C4-2B (cell line): ENCODE data around the gene LAD1.

Experiments
- H3K27ac ChIP-seq: fragments of 450-650 bp; 2 replicates; pipeline ENCODE4 v1.5.1; 2017
- ZFX ChIP-seq: fragments of 450-650 bp; IDR thresholded peaks from 2 replicates; pipeline ENCODE4 v1.6.1; 2017
- TF ChIP-seq, protein P1 (sequence below): fragments of 450-650 bp; conservative IDR thresholded peaks from 2 replicates; pipeline ENCODE4 v1.5.1; 2017; ENCODE audit warnings: mild to moderate bottlenecking

The LAD1 gene

DNA sequence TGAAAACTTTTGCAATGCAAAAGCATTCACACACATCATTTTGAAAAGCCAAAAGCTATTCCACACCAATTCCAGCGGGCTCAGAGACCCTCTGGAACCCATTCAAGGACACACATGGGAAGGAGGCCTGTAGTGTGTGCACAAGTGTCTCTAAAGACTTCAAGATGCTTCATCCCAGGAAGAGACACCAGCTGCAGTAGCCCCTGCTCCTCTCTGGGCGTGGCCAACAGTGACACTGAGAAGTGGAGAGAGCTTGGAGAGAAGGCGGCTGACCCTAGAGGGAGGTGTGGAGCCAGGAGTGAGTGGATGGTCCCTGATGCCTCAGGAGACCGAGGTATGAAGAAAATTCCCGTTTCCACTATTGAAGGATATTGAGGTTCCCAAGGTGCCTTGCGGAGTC, 37.3 kb upstream of the LAD1 start:
- TF ChIP-seq ZFX: no peak
- TF ChIP-seq, protein P1, sequence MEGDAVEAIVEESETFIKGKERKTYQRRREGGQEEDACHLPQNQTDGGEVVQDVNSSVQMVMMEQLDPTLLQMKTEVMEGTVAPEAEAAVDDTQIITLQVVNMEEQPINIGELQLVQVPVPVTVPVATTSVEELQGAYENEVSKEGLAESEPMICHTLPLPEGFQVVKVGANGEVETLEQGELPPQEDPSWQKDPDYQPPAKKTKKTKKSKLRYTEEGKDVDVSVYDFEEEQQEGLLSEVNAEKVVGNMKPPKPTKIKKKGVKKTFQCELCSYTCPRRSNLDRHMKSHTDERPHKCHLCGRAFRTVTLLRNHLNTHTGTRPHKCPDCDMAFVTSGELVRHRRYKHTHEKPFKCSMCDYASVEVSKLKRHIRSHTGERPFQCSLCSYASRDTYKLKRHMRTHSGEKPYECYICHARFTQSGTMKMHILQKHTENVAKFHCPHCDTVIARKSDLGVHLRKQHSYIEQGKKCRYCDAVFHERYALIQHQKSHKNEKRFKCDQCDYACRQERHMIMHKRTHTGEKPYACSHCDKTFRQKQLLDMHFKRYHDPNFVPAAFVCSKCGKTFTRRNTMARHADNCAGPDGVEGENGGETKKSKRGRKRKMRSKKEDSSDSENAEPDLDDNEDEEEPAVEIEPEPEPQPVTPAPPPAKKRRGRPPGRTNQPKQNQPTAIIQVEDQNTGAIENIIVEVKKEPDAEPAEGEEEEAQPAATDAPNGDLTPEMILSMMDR: no peak
- H3K27ac ChIP-seq: no peak overlapping the region

- TF ChIP-seq, protein P1: no peak
- TF ChIP-seq ZFX: no peak
- H3K27ac ChIP-seq: no peak overlapping the region
These were observed 35.1 kb upstream of the LAD1 start for GRCh38 chr1:201434266-201434665.

DNA sequence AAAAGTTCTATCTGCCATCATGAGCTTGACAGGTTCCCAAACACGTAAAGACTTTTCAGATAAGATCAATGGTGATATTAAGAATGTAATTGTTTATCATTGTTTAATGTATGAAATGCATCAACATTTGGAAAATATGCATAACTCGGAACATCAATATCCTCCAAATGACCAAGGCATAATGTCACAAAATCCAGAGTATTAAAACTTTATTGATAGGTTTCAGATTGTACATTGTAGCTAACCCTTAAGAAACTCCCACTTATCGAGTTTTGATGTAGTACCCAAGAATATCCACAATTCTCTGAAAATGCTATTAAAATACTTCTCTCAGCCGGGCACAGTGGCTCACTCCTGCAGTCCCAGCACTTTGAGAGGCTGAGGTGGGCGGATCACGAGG, 34.5 kb upstream of the LAD1 start:
- TF ChIP-seq, protein P1: no peak
- TF ChIP-seq ZFX: no peak
- H3K27ac ChIP-seq: no peak overlapping the region

- no peak for TF ChIP-seq ZFX
- TF ChIP-seq, protein P1: no peak
- no peak overlapping the region for H3K27ac ChIP-seq
These were observed 31.7 kb upstream of the LAD1 start for GRCh38 chr1:201430776-201431175.

DNA sequence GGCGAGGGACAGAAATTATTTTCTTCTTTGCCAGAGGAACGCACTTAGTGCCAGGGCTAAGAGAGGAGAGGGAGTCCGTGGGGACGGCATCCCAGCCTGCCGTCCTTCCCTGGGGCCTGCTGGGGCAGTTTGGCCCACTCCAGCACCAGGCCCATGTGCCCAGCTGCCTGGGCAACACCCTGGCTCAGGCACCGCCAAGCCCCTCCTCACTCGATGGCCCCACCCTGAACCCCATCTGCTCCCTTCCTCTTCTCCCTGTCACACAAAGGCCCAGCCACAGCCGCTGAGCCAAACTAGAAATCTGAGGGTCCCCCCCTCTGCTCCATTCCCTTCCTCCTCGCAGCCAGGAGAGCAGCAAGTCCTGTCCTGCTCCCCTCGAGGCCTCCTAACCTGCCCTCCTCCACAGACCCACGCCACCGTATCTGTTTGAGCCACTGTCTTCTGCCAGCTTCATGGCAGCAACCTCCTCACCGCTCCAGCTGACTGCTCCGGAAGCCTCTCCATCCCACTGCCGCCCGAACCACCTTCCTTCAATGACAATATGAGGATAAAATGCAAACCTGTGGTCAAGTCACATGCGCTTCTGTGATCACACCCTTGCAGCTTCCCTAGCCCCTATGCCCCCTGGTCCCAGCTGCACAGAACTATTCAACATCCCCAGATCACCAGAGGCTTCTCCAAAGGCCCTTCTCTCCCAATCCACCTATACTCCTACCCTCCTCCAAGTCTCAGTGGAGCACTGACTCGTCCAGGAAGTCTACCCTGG, 30.8 kb upstream of the LAD1 start:
- TF ChIP-seq, protein P1: no peak
- no peak for TF ChIP-seq ZFX
- no peak overlapping the region for H3K27ac ChIP-seq

- H3K27ac ChIP-seq: no peak overlapping the region
- TF ChIP-seq, protein P1: no peak
- TF ChIP-seq ZFX: no peak
These were observed 28.8 kb upstream of the LAD1 start for GRCh38 chr1:201427963-201428362.

DNA sequence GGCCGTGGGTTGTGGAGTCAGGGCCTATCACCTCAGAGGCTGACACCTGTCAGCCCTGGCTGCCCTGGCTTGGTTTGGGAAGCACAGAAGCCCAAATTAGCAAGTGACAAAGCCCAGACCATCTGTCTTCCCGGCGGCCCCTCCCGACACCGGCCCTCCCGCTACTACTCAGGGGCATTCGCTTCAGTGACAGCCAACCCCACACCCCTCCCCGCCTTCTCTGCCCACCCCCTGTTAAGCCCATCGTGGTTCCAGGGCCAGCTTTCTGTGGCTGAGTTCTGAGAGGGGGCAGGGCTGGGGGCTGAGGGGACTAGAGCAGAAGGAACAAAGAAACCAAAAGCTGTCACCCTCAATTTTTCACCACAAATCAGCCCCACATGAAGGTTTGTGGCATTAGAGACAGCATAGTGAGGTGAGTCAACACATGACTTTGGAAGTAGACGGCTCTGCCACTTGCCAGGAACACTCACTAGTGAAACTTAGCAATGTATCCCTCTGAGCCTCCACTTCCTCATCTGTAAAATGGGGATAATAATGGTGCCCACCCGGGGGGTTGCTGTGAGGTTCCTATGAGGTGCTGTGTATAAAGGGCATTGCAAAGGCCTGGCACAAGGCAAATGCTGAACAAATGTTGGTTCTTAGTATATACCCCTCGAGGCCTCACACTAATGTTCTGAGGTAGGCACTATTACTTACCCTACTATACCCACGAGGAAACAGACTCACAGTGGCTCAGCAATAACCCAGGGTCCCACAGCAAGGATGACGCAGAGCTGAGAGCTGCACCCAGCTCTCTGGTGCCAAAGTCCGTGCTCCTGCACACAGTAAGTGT, 27.6 kb upstream of the LAD1 start:
- H3K27ac ChIP-seq: no peak overlapping the region
- TF ChIP-seq, protein P1: no peak
- no peak for TF ChIP-seq ZFX
